Right renal cortex interstitium (tissue), 3 donors: ENCODE data around the gene ABCB1. TPM values are rescaled to one million over a fixed set of nuclear protein-coding genes. Genes with fewer than 3 reads are reported as not detected.

Experiments
- DNase-seq, 3 donors: peaks; one replicate each; pipeline ENCODE4 v3.0.0-alpha.2; 2013; ENCODE audit warnings: low read depth in 3 of 3, low spot score in 2 of 3
- polyA plus RNA-seq, 3 donors: library from polyadenylated mRNA; unstranded; fragments of 120-200 nt; gene quantifications; one replicate each; pipeline ENCODE4 v1.2.1, GENCODE V29; 2013; ENCODE audit not compliant: insufficient read length in 3 of 3

Gene ABCB1
- 10 to 100 TPM; 21.1 to 24.4 (median 22.1) TPM for polyA plus RNA-seq

- peak in 1 of 3 donors; percentile 43 for DNase-seq
Observed at GRCh38 chr7:87600130-87601124, at the start of gene ABCB1. TSS of gene ABCB1 (minus strand) at chr7:87600884. CDS start at chr7:87600184, 700 bp downstream.

GRCh38 chr7:87648316-87648715 is 47.6 kb upstream of the ABCB1 start:
- DNase-seq, result no peak

- DNase-seq, result no peak
Observed at GRCh38 chr7:87645446-87645845, 44.8 kb upstream of the ABCB1 start.

- DNase-seq, result no peak
Observed at GRCh38 chr7:87635921-87636320, 35.2 kb upstream of the ABCB1 start.

- peak in 2 of 3 donors; percentile 23 to 44 for DNase-seq
Observed at GRCh38 chr7:87628780-87629569, 28.3 kb upstream of the ABCB1 start.

GRCh38 chr7:87627634-87627994 is 26.9 kb upstream of the ABCB1 start:
- DNase-seq, result peak in 1 of 3 donors; percentile 8

GRCh38 chr7:87625101-87625500 is 24.4 kb upstream of the ABCB1 start:
- DNase-seq, result no peak

GRCh38 chr7:87624628-87625027 is 23.9 kb upstream of the ABCB1 start:
- no peak for DNase-seq

GRCh38 chr7:87615197-87615596 is 14.5 kb upstream of the ABCB1 start:
- no peak for DNase-seq

GRCh38 chr7:87609916-87610315 is 9.2 kb upstream of the ABCB1 start:
- no peak for DNase-seq

- no peak for DNase-seq
Observed at GRCh38 chr7:87608431-87608830, 7.7 kb upstream of the ABCB1 start.

GRCh38 chr7:87604264-87604663 is 3.6 kb upstream of the ABCB1 start:
- DNase-seq, result no peak

GRCh38 chr7:87599336-87599735 is 1.3 kb downstream of the ABCB1 start:
- no peak for DNase-seq

- no peak for DNase-seq
Observed at GRCh38 chr7:87598234-87599009, 2.3 kb downstream of the ABCB1 start.

GRCh38 chr7:87596696-87597095 is 4.0 kb downstream of the ABCB1 start:
- DNase-seq, result no peak

GRCh38 chr7:87596136-87596535 is 4.5 kb downstream of the ABCB1 start:
- DNase-seq, result no peak

- DNase-seq, result no peak
Observed at GRCh38 chr7:87592300-87592699, 8.4 kb downstream of the ABCB1 start.

GRCh38 chr7:87591211-87591610 is 9.5 kb downstream of the ABCB1 start:
- DNase-seq, result no peak

- DNase-seq, result no peak
Observed at GRCh38 chr7:87590578-87590977, 10.1 kb downstream of the ABCB1 start.

GRCh38 chr7:87589631-87590030 is 11.1 kb downstream of the ABCB1 start:
- DNase-seq, result no peak

- no peak for DNase-seq
Observed at GRCh38 chr7:87581723-87582122, 19.0 kb downstream of the ABCB1 start.
